DND-41 (cell line): ENCODE results near the gene DUSP5.

Experiments
- ATAC-seq: fragments of 200-7000 bp; cut with Tn5 transposase; 3 replicates; pipeline ENCODE4 v1.9.1; 2021; ENCODE audit warnings: low read depth; ENCODE audit not compliant: insufficient read depth
- DNase-seq: peaks from one replicate; pipeline ENCODE4 v3.0.0-alpha.2; 2020
- H2AFZ ChIP-seq: 2 replicates; pipeline ENCODE4 v1.6.0; 2012; ENCODE audit warnings: low read depth, low read length
- H3K27ac ChIP-seq: 2 replicates; pipeline ENCODE4 v1.5.1; 2012; ENCODE audit warnings: low read length, inconsistent platforms
- H3K27me3 ChIP-seq: fragments of 200-600 bp; sonication (generic); 2 replicates; pipeline ENCODE4 v1.6.0; 2012; ENCODE audit warnings: low read length, mild to moderate bottlenecking, inconsistent platforms; ENCODE audit not compliant: insufficient read depth, poor library complexity
- H3K36me3 ChIP-seq: 2 replicates; pipeline ENCODE4 v1.5.1; 2012; ENCODE audit warnings: low read length, inconsistent platforms; ENCODE audit not compliant: insufficient read depth
- H3K4me1 ChIP-seq: 2 replicates; pipeline ENCODE4 v1.5.1; 2012; ENCODE audit warnings: mild to moderate bottlenecking, low read length; ENCODE audit not compliant: insufficient read depth
- H3K4me2 ChIP-seq: 2 replicates; pipeline ENCODE4 v1.6.0; 2012; ENCODE audit warnings: mild to moderate bottlenecking, moderate library complexity, low read length, inconsistent platforms; ENCODE audit not compliant: insufficient read depth
- H3K4me3 ChIP-seq, 2 experiments: fragments of 200-600 bp in 1 of 2; shearing (Covaris generic) in 1 of 2; 2 replicates each; pipeline ENCODE4 v1.5.1; 2012 to 2016; ENCODE audit warnings: inconsistent platforms in 2 of 2, low read length in 2 of 2, mild to moderate bottlenecking in 2 of 2, low read depth in 1 of 2, moderate library complexity in 1 of 2
- H3K79me2 ChIP-seq: 2 replicates; pipeline ENCODE4 v1.6.0; 2012; ENCODE audit warnings: low read length, inconsistent platforms; ENCODE audit not compliant: insufficient read depth
- H3K9ac ChIP-seq: 2 replicates; pipeline ENCODE4 v1.6.0; 2012; ENCODE audit warnings: low read depth, mild to moderate bottlenecking, inconsistent platforms, low read length, moderate library complexity
- H3K9me3 ChIP-seq: 2 replicates; pipeline ENCODE4 v1.5.1; 2012; ENCODE audit warnings: low read length, moderate library complexity, mild to moderate bottlenecking, inconsistent platforms; ENCODE audit not compliant: insufficient read depth, severe bottlenecking
- H4K20me1 ChIP-seq: 2 replicates; pipeline ENCODE4 v1.6.0; 2012; ENCODE audit warnings: low read length; ENCODE audit not compliant: insufficient read depth
- EZH2 ChIP-seq: IDR thresholded peaks from 3 replicates; pipeline ENCODE4 v1.6.1; 2012; ENCODE audit warnings: borderline replicate concordance, low read depth, mild to moderate bottlenecking, moderate library complexity, low read length, inconsistent platforms; ENCODE audit not compliant: severe bottlenecking
- TF ChIP-seq, protein P1 (sequence below): IDR thresholded peaks from 2 replicates; pipeline ENCODE4 v1.5.1; 2012; ENCODE audit warnings: borderline replicate concordance, low read length, moderate library complexity, mild to moderate bottlenecking; ENCODE audit not compliant: poor library complexity, severe bottlenecking; ENCODE audit errors: extremely low read depth

Gene DUSP5

DNA sequence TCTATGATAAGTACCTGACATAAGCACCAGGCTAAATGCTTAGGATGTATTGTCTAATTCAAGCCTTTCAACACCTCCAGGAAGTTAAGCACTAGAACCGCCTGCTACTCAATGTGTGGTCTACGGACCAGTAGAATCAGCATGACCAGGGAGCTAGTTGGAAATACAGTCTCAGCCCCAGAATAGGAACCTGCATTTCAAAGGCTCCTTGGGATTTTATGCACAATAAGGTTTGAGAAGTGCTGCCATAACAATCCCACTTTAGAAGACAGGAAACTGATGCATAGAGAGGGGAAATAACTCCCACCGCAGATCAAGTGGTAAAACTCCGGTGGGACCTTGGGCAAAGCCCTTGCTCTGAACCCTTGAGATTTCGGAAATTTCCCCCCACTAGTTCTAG lies 8.8 kb upstream of the DUSP5 start:
- H3K9ac ChIP-seq: no peak overlapping the region
- H3K36me3 ChIP-seq: no peaks in the 10 kb centered on the region
- DNase-seq: no peak
- TF ChIP-seq EZH2: no peak
- TF ChIP-seq, protein P1, sequence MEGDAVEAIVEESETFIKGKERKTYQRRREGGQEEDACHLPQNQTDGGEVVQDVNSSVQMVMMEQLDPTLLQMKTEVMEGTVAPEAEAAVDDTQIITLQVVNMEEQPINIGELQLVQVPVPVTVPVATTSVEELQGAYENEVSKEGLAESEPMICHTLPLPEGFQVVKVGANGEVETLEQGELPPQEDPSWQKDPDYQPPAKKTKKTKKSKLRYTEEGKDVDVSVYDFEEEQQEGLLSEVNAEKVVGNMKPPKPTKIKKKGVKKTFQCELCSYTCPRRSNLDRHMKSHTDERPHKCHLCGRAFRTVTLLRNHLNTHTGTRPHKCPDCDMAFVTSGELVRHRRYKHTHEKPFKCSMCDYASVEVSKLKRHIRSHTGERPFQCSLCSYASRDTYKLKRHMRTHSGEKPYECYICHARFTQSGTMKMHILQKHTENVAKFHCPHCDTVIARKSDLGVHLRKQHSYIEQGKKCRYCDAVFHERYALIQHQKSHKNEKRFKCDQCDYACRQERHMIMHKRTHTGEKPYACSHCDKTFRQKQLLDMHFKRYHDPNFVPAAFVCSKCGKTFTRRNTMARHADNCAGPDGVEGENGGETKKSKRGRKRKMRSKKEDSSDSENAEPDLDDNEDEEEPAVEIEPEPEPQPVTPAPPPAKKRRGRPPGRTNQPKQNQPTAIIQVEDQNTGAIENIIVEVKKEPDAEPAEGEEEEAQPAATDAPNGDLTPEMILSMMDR: no peak
- no peak overlapping the region for H2AFZ ChIP-seq
- no peaks in the 10 kb centered on the region for H3K4me1 ChIP-seq
- no peak overlapping the region for H3K4me3 ChIP-seq
- peaks cover 3% of the 10 kb centered on the region for H3K27me3 ChIP-seq
- H3K4me2 ChIP-seq: no peak overlapping the region
- H3K9me3 ChIP-seq: no peaks in the 10 kb centered on the region
- no peak overlapping the region for H3K27ac ChIP-seq
- H3K79me2 ChIP-seq: no peaks in the 10 kb centered on the region
- peaks cover 4% of the 10 kb centered on the region; the same call in 1 of the 2 replicates for H4K20me1 ChIP-seq
- ATAC-seq: no peak

DNA sequence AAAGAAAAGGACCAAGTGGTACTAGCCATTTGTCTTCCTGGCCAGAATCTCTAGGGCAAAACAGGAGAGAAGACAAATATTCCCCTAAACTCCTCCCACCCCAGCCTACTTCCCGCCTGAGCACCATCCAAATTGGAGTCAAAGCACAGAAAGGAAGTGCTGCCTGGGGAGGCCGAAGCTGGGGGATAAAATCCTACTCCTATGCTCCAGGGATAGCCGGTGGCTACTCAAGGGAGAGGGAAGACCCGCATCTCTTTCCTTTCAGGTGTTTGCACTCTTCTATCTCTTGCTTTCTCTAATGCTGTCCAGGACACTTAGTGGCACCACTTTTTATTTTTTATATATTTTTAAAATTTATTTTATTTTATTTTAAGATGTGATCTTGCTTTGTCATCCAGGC lies 7.1 kb upstream of the DUSP5 start:
- H3K79me2 ChIP-seq: no peaks in the 10 kb centered on the region
- no peaks in the 10 kb centered on the region for H3K36me3 ChIP-seq
- H3K27ac ChIP-seq: no peak overlapping the region
- no peaks in the 10 kb centered on the region for H3K9me3 ChIP-seq
- H3K9ac ChIP-seq: no peak overlapping the region
- no peak overlapping the region for H2AFZ ChIP-seq
- no peak for ATAC-seq
- TF ChIP-seq, protein P1: no peak
- TF ChIP-seq EZH2: no peak
- no peak overlapping the region for H3K4me2 ChIP-seq
- 0 out of 2 replicates have a peak, but pooled peaks cover under 1% of the 10 kb centered on the region for H3K4me1 ChIP-seq
- no peak overlapping the region for H3K4me3 ChIP-seq
- DNase-seq: no peak
- H3K27me3 ChIP-seq: peaks cover 3% of the 10 kb centered on the region
- H4K20me1 ChIP-seq: peaks cover 7% of the 10 kb centered on the region; the same call in 1 of the 2 replicates

DNA sequence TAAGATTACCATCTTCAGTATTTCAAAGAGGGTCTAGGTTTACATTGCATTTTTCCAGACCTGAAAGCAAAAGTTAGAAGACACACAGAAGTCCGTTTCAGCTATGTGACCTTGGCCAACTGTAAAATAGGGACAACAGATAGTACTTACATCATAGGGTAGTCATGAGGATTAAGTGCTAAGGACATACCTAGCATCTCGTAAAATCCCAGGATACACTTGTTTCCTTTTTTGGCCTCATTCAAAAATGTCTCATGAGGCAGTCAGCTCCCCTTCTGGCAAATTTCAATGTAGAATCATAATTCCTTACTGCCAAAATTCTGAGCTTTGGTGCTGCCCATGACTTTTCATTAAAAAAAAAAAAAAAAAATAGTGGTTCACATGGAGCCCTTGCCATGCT lies 6.4 kb upstream of the DUSP5 start:
- peaks cover 3% of the 10 kb centered on the region for H3K27me3 ChIP-seq
- H3K4me2 ChIP-seq: no peak overlapping the region
- DNase-seq (no peak), ATAC-seq (no peak)
- TF ChIP-seq, protein P1: no peak
- no peak for TF ChIP-seq EZH2
- no peaks in the 10 kb centered on the region for H3K36me3 ChIP-seq
- H3K79me2 ChIP-seq: no peaks in the 10 kb centered on the region
- no peaks in the 10 kb centered on the region for H3K9me3 ChIP-seq
- H3K9ac ChIP-seq: no peak overlapping the region
- H3K27ac ChIP-seq: no peak overlapping the region
- no peak overlapping the region for H3K4me3 ChIP-seq
- H2AFZ ChIP-seq: no peak overlapping the region
- peaks cover 7% of the 10 kb centered on the region; the same call in 1 of the 2 replicates for H4K20me1 ChIP-seq
- peaks cover 7% of the 10 kb centered on the region for H3K4me1 ChIP-seq
